Naive thymus-derived CD8-positive, alpha-beta T cell (primary cell): ENCODE results near the gene CRB1. TPM values are rescaled to one million over a fixed set of nuclear protein-coding genes. Genes with fewer than 3 reads are reported as not detected.
"Not testable (repeated sequence)": the region's sequence is repeated elsewhere in the genome, so short reads cannot be mapped to it uniquely, and the experiment has no call there.

Experiments used
- ATAC-seq, 2 donors: fragments of 150-1000 bp; cut with Tn5 transposase in 1 of 2; sonication (Bioruptor Pico), chemical (Tn5 transposase) in 1 of 2; 1 replicate in 1 of 2; 2 replicates in 1 of 2; pipeline ENCODE4 v1.10.0; 2021; ENCODE audit warnings: mild to moderate bottlenecking in 2 of 2, moderate library complexity in 2 of 2
- POLR2A ChIA-PET: fragments of 350-600 bp; sonication (Branson Sonifier 250); formaldehyde crosslinking; loops from one replicate; lab custom pipeline; 2021; ENCODE audit warnings: antibody characterized with exemption; lab: Charles Lee
- DNase-seq, 10 donors: peaks; one replicate each; pipeline versions ENCODE4 v3.0.0 to v3.0.0-alpha.2; 2020 to 2022
- H3K27ac Mint-ChIP-seq, 10 donors: one replicate each; pipeline ENCODE4 v1.8.0; 2020 to 2022; ENCODE audit warnings: mild to moderate bottlenecking in 10 of 10, mixed read lengths in 10 of 10, moderate library complexity in 4 of 10, inconsistent platforms in 1 of 10
- H3K27me3 Mint-ChIP-seq, 5 donors: one replicate each; pipeline ENCODE4 v1.8.0; 2021 to 2022; ENCODE audit warnings: mixed read lengths in 5 of 5
- H3K36me3 Mint-ChIP-seq, 3 donors: one replicate each; pipeline ENCODE4 v1.8.0; 2020 to 2022; ENCODE audit warnings: mixed read lengths in 3 of 3, mild to moderate bottlenecking in 2 of 3, inconsistent platforms in 1 of 3
- H3K4me1 Mint-ChIP-seq, 4 donors: one replicate each; pipeline ENCODE4 v1.8.0; 2021 to 2022; ENCODE audit warnings: mixed read lengths in 4 of 4
- H3K4me3 Mint-ChIP-seq, 10 donors: one replicate each; pipeline ENCODE4 v1.8.0; 2020 to 2022; ENCODE audit warnings: mild to moderate bottlenecking in 10 of 10, mixed read lengths in 10 of 10, moderate library complexity in 6 of 10, inconsistent platforms in 1 of 10
- H3K9me3 Mint-ChIP-seq, 9 donors: one replicate each; pipeline ENCODE4 v1.8.0; 2020 to 2022; ENCODE audit warnings: mixed read lengths in 9 of 9, mild to moderate bottlenecking in 3 of 9, inconsistent platforms in 1 of 9, moderate library complexity in 1 of 9
- polyA plus RNA-seq, 3 donors: library from polyadenylated mRNA; unstranded; fragments of 300-500 nt; fragmentation: Illumina TruSeq; gene quantifications; one replicate each; pipeline ENCODE4 v1.2.3, GENCODE V29; 2021
- total RNA-seq, 8 experiments: library from RNA in 2 of 8; stranded (reverse) in 2 of 8; gene quantifications; one replicate each; pipeline ENCODE4 v1.2.3 and lab custom pipeline; 2021 to 2026

The CRB1 gene
- total and polyA plus RNA-seq, 5 experiments from 2014 or later: 0.20 to 0.69 (median 0.48) TPM; not detected in 1

DNA sequence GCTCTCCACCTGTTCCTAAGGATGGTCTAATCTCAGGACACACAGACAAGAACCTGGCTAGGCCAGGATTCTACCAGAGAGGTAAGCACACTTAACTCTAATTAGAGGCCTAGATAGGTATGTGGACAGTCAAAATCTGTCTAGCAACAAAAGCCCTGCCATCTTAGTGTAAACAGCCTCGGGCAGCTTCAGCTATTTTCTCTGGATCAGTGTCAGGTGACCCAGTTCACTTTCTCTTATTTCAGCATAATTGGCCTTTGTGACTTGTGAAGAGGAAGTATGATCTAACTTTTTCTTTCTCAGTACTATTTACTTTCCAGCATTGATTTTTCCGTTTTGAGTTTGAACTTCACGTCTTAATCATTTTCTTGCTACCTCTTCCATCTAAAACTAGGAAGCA is 217.7 kb downstream of the CRB1 start:
- Mint-ChIP-seq H3K4me1 (peaks cover 4 to 14% (median 13%) of the 10 kb centered on the region in 4 donors), H3K27me3 (peaks cover 1 to 9% (median 5%) of the 10 kb centered on the region in 5 donors), H3K4me3 (no peak overlapping the region), H3K9me3 (peaks cover 0 to 9% (median 0%) of the 10 kb centered on the region in 9 donors), H3K27ac (no peak overlapping the region), H3K36me3 (peaks cover 0 to 8% (median 0%) of the 10 kb centered on the region in 3 donors)
- DNase-seq: no peak
- ATAC-seq: no peak
- POLR2A ChIA-PET: no interaction called here

DNA sequence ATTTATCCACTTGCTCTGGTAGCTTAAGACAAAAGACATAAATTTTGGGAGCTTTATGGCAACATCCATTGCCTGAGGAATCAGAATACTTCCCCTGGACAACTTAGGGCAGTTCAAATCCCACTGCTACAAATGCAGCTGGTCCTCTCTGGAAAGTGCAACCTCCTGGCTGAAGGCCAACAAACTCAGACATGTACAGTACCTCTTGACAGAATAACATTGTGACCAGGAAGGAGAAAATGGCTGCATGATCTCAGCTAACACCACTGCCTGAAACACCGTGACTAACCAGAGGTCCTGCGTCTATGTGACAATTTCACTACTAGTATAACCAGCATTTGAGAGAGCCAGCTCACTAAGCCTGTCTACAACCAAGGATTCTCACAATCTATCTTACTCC is 218.9 kb downstream of the CRB1 start:
- Mint-ChIP-seq H3K27me3 (peaks cover 3 to 12% (median 6%) of the 10 kb centered on the region in 5 donors), H3K27ac (no peak overlapping the region), H3K9me3 (peaks cover 0 to 9% (median 0%) of the 10 kb centered on the region in 9 donors), H3K4me3 (no peak overlapping the region), H3K4me1 (peaks cover 0 to 3% (median 2%) of the 10 kb centered on the region in 4 donors), H3K36me3 (peaks cover 0 to 8% (median 0%) of the 10 kb centered on the region in 3 donors)
- DNase-seq (no peak), ATAC-seq (no peak)
- POLR2A ChIA-PET: no interaction called here

DNA sequence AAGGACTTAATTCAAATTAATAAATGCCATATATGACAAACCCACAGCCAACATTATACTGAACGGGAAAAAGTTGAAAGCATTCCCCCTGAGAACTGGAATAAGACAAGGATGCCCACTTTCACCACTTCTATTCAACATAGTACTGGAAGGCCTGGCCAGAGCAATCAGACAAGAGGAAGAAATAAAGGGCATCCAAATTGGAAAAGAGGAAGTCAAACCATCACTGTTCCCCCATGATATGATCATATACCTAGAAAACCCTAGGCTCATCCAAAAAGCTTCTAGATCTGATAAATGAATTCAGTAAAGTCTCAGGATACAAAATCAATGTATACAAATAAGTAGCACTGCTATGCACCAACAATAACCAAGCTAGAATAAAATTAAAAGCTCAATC is 223.5 kb downstream of the CRB1 start:
- POLR2A ChIA-PET: not testable (repeated sequence)

DNA sequence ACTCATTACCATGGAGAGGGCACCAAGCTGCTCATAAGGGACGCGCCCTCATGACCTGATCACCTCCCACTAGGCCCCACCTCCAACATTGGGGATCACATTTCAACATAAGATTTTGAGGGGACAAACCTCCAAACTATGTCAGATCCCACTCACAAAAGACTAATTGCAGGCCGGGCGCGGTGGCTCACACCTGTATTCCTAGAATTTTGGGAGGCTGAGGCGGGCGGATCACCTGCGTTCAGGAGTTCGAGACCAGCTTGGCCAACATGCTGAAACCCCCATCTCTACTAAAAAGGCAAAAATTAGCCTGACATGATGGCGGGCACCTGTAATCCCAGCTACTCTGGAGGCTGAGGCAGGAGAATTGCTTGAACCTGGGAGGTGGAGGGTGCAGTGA is 228.7 kb downstream of the CRB1 start:
- ATAC-seq: no peak
- H3K4me1 Mint-ChIP-seq: no peaks in the 10 kb centered on the region
- POLR2A ChIA-PET: no interaction called here

More for the DNA sequence above, 223.5 kb downstream of the CRB1 start:
- DNase-seq, H3K4me1 Mint-ChIP-seq, H3K36me3 Mint-ChIP-seq, H3K4me3 Mint-ChIP-seq, ATAC-seq, H3K27ac Mint-ChIP-seq, H3K9me3 Mint-ChIP-seq: not testable (repeated sequence)
- H3K27me3 Mint-ChIP-seq: peaks cover 3 to 12% (median 6%) of the 10 kb centered on the region in 5 donors

DNA sequence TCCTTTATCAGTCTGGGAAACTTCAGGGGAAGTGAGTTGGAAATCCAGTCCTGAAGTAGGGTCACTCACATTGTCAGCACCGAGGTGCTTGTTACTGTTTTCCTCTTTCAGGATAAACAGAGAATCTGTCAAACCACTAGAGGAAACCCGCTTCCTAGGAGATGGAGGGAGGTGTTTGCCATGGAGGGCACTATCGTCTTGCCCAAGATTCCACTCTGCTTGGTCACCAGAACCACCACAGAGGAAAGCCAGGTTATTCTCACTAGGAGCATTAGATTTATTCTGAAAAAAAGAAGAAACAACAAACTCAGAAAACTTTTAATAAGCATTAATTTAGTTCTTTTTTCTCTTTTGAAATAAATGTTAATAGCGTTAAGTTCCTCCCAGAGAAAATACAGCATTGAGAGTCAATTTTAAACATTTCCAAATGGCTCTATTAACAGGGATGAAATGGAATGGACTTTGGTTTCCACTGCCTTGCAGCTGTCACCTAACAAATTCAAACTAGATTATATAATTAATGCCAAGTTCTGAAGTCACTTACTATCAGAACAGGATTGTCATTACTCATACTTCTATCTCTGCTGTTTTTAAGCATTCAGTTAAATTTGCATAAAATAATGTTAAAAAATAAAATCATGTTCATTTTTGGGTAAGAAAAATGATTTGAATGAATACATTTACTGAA is 242.8 kb downstream of the CRB1 start:
- Mint-ChIP-seq H3K27me3 (no peaks in the 10 kb centered on the region), H3K36me3 (peaks cover 4 to 28% (median 18%) of the 10 kb centered on the region in 3 donors), H3K9me3 (no peaks in the 10 kb centered on the region), H3K4me3 (no peak overlapping the region), H3K27ac (peak overlapping the region in 1 of 10 donors; percentile 40), H3K4me1 (peaks cover 0 to 2% (median 0%) of the 10 kb centered on the region in 4 donors)
- DNase-seq: no peak
- no peak for ATAC-seq
- POLR2A ChIA-PET: no interaction called here

More for the DNA sequence above, 228.7 kb downstream of the CRB1 start:
- H3K9me3 Mint-ChIP-seq: no peaks in the 10 kb centered on the region
- no peak for DNase-seq
- H3K36me3 Mint-ChIP-seq: no peaks in the 10 kb centered on the region
- peaks cover 0 to 3% (median under 1%) of the 10 kb centered on the region in 5 donors for H3K27me3 Mint-ChIP-seq
- H3K27ac Mint-ChIP-seq: no peak overlapping the region
- no peak overlapping the region for H3K4me3 Mint-ChIP-seq

DNA sequence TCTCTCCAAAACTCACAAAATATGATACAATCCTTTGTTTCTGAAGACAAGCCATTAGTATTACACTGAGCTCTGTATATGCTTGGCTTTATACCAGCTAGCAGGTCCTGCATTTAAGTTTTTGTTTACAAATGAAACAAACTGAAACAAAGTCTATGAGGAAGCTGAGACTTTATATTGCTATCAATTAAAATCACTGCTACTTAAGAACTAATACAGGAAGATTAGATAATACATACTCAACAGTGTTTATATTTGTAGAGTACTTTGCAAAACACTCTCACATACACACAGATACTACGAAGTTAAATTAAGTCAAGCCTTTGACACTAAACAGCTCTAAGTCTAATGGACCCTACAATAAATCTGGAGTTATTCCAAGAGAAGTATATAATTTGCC is 247.4 kb downstream of the CRB1 start:
- Mint-ChIP-seq H3K9me3 (no peaks in the 10 kb centered on the region), H3K27me3 (no peaks in the 10 kb centered on the region), H3K36me3 (peaks cover 4 to 18% (median 12%) of the 10 kb centered on the region in 3 donors), H3K4me3 (no peak overlapping the region), H3K27ac (no peak overlapping the region), H3K4me1 (peaks cover 0 to 2% (median 0%) of the 10 kb centered on the region in 4 donors)
- DNase-seq: no peak
- no peak for ATAC-seq
- POLR2A ChIA-PET: no interaction called here

DNA sequence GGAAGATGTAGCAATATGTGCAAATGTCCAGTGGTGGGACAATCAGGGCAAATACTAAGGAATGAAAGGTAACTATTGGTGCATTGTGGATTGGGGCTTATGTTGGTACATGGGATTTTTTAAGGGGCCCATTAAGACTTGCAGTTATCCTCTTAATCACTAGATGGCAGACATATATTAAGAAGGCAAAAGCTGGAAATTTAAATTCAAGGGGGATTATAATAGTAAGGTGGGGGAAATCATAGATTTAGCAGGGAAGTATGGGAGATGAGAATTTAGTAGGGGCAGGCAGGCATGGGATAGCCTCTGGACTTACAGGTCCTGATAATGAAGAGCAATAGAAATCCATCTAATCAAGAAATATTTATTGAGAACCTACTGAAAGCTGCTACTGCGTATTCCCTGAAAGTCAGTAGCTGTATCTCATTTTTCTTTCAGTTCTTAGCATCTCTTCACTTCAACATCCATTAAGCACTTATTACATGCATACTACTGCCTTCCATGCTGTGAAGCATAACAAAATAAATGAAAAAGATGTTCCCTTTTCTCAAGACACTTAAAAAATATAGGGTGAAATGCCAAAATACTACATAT is 251.8 kb downstream of the CRB1 start:
- peak in 3 of 10 donors; percentile 10 to 18 (median 13) for DNase-seq
- H3K27ac Mint-ChIP-seq: no peak overlapping the region
- H3K36me3 Mint-ChIP-seq: no peaks in the 10 kb centered on the region
- no peak for ATAC-seq
- H3K4me1 Mint-ChIP-seq: no peaks in the 10 kb centered on the region
- no peaks in the 10 kb centered on the region for H3K27me3 Mint-ChIP-seq
- no peaks in the 10 kb centered on the region for H3K9me3 Mint-ChIP-seq
- POLR2A ChIA-PET: no interaction called here
- H3K4me3 Mint-ChIP-seq: no peak overlapping the region

DNA sequence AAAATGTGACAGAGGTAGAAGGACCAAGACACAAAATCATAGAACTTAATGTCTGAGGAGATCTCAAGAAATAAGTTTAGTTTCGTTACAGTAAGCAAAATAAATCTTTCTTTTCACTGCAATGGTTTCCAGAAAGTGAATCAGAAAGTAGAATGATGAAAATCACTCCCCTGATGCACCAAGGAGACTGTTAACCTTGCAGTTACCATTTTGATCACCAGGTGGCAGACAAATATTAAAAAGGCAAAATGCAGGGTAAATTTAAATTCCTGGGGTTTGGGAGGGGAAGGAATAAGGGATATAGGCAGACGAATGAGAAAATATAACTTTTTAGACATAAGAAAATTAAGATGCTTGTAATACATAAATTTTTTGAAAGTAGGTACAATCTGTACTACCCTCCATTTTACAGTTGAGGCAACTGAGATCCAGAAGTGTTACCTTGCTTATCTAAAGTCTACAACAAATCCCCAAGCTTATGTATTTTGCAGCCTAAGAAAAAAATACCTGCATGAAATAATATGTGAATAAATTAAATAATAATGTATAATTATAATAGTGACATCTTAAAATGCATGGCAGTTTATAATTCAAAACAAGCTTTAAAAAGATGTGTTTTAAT is 253.2 kb downstream of the CRB1 start:
- no peaks in the 10 kb centered on the region for H3K9me3 Mint-ChIP-seq
- no peaks in the 10 kb centered on the region for H3K4me1 Mint-ChIP-seq
- ATAC-seq (no peak), DNase-seq (peak in 6 of 10 donors; percentile 4 to 37 (median 20))
- H3K27ac Mint-ChIP-seq: no peak overlapping the region
- H3K4me3 Mint-ChIP-seq: no peak overlapping the region
- POLR2A ChIA-PET: no interaction called here
- no peaks in the 10 kb centered on the region for H3K36me3 Mint-ChIP-seq
- no peaks in the 10 kb centered on the region for H3K27me3 Mint-ChIP-seq

DNA sequence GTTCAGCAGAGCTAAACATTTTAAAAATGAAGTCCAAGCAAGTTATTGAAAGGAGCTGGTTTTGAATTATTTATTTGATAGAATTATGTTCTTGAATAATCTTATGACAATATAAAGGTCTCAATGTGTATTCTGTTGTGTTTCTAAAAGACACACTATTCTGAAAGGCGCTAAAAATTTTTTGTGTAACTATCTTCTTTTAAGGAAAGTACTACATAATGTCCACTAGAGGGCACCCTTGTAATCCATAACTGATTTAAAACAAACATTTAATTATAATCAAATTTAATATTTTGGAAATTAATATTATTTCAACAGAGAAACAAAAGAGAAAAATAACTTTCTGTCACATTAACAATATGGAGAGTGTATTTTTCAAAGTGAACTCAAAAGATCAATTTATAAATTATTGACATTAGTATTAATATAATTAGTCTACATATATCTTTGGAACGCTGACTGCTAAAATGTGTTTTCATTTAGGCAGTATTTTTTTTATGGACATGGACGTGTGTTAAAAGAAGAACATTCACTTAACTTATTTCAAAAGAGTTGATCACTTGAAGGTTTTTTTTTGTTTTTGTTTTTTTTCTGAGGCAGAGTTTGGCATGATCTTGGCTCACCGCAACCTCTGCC is 258.8 kb downstream of the CRB1 start:
- Mint-ChIP-seq H3K27ac (no peak overlapping the region), H3K4me1 (no peaks in the 10 kb centered on the region), H3K27me3 (no peaks in the 10 kb centered on the region), H3K4me3 (no peak overlapping the region), H3K36me3 (no peaks in the 10 kb centered on the region), H3K9me3 (no peaks in the 10 kb centered on the region)
- ATAC-seq (no peak), DNase-seq (peak in 3 of 10 donors; percentile 40 to 49 (median 42))
- POLR2A ChIA-PET: no interaction called here

Other genes with a start within 250 kb of the CRB1 start
- not detected for gene F13B, start 201.0 kb upstream of the CRB1 start, total RNA-seq
- gene F13B, start 201.0 kb upstream of the CRB1 start, polyA plus RNA-seq: not detected
- under 1 TPM; 0.16 to 0.21 TPM for gene ASPM, start 121.6 kb upstream of the CRB1 start, total RNA-seq
- not detected for gene ASPM, start 121.6 kb upstream of the CRB1 start, polyA plus RNA-seq
- gene ZBTB41, start 67.0 kb upstream of the CRB1 start, total RNA-seq: 10 to 100 TPM; 10.6 to 12.4 TPM
- gene ZBTB41, start 67.0 kb upstream of the CRB1 start, polyA plus RNA-seq: 1 to 10 TPM; 2.5 to 3.8 (median 2.9) TPM